OCI-LY3 (cell line): ENCODE results near the gene PAMR1.

Source experiments
- H2AFZ ChIP-seq: fragments of 200-600, 300-600 bp; shearing (Covaris generic); 2 replicates; pipeline ENCODE4 v1.6.0; 2014; ENCODE audit warnings: antibody characterized with exemption, low read depth, low read length
- H3K27ac ChIP-seq: fragments of 200-600, 300-600 bp; sonication (generic); 2 replicates; pipeline ENCODE4 v1.5.1; 2014; ENCODE audit warnings: mild to moderate bottlenecking, low read length, moderate library complexity, mixed read lengths
- H3K27me3 ChIP-seq: fragments of 200-600, 300-600 bp; sonication (generic); 2 replicates; pipeline ENCODE4 v1.6.1; 2014; ENCODE audit warnings: low read depth, low read length, mixed read lengths
- H3K36me3 ChIP-seq: fragments of 200-600, 300-600 bp; sonication (generic); replicated peaks from 2 replicates; pipeline ENCODE3; 2014; ENCODE audit warnings: low read depth, low read length, mixed read lengths
- H3K4me1 ChIP-seq: fragments of 300-600, 200-600 bp; sonication (generic); 2 replicates; pipeline ENCODE4 v1.6.1; 2014; ENCODE audit warnings: low read length, mixed read lengths
- H3K4me2 ChIP-seq: fragments of 200-600, 300-600 bp; sonication (generic); 2 replicates; pipeline ENCODE4 v1.6.1; 2014; ENCODE audit warnings: low read length, mixed read lengths
- H3K4me3 ChIP-seq: fragments of 300-600, 200-600 bp; sonication (generic); 2 replicates; pipeline ENCODE4 v1.5.1; 2014; ENCODE audit warnings: antibody characterized with exemption, mild to moderate bottlenecking, low read length, moderate library complexity
- H3K79me2 ChIP-seq: fragments of 300-600, 200-600 bp; shearing (Covaris generic); 2 replicates; pipeline ENCODE4 v1.6.1; 2014; ENCODE audit warnings: mild to moderate bottlenecking, low read length, mixed read lengths
- H3K9ac ChIP-seq: fragments of 300-600, 200-600 bp; shearing (Covaris generic); 2 replicates; pipeline ENCODE4 v1.6.0; 2014; ENCODE audit warnings: mild to moderate bottlenecking, low read length, moderate library complexity
- H3K9me3 ChIP-seq: fragments of 200-600, 300-600 bp; shearing (Covaris generic); 2 replicates; pipeline ENCODE4 v1.6.1; 2014; ENCODE audit warnings: low read length, mixed read lengths; ENCODE audit not compliant: insufficient read depth
- H4K20me1 ChIP-seq: fragments of 200-600, 300-600 bp; sonication (generic); 2 replicates; pipeline ENCODE4 v1.6.1; 2016; ENCODE audit warnings: low read length, mixed read lengths; ENCODE audit not compliant: insufficient read depth
- CTCF ChIP-seq: fragments of 200-600, 300-600 bp; sonication (generic); IDR thresholded peaks from 2 replicates; pipeline ENCODE4 v1.5.1; 2014; ENCODE audit warnings: antibody characterized with exemption, low read length, low read depth
- EZH2phosphoT487 ChIP-seq: fragments of 200-600 bp; shearing (Covaris generic); IDR thresholded peaks from 2 replicates; pipeline ENCODE4 v1.6.1; 2018; ENCODE audit warnings: antibody characterized with exemption, mixed run types, low read depth

The PAMR1 gene

GRCh38 chr11:35501776-35502175, 23.6 kb downstream of the PAMR1 start:
- Histone ChIP-seq H3K79me2 (no peaks in the 10 kb centered on the region), H3K9ac (no peak overlapping the region), H4K20me1 (no peaks in the 10 kb centered on the region), H3K36me3 (no peaks in the 10 kb centered on the region), H3K9me3 (0 out of 2 replicates have a peak, but pooled peaks cover 5% of the 10 kb centered on the region), H3K4me2 (no peak overlapping the region), H3K27ac (no peak overlapping the region), H2AFZ (no peak overlapping the region), H3K4me1 (no peaks in the 10 kb centered on the region), H3K4me3 (no peak overlapping the region), H3K27me3 (peaks cover 3% of the 10 kb centered on the region; the same call in 1 of the 2 replicates)
- TF ChIP-seq EZH2phosphoT487 (no peak), CTCF (no peak)

GRCh38 chr11:35500744-35501143, 24.7 kb downstream of the PAMR1 start:
- Histone ChIP-seq H3K27ac (no peak overlapping the region), H3K36me3 (no peaks in the 10 kb centered on the region), H3K4me2 (no peak overlapping the region), H3K4me1 (no peaks in the 10 kb centered on the region), H3K27me3 (peaks cover 3% of the 10 kb centered on the region; the same call in 1 of the 2 replicates), H3K9ac (no peak overlapping the region), H3K9me3 (0 out of 2 replicates have a peak, but pooled peaks cover 5% of the 10 kb centered on the region), H2AFZ (no peak overlapping the region), H4K20me1 (no peaks in the 10 kb centered on the region), H3K79me2 (no peaks in the 10 kb centered on the region), H3K4me3 (no peak overlapping the region)
- TF ChIP-seq CTCF = no peak
- TF ChIP-seq EZH2phosphoT487 = no peak

GRCh38 chr11:35496416-35496815, 29.0 kb downstream of the PAMR1 start:
- H2AFZ ChIP-seq = no peak overlapping the region
- no peak overlapping the region for H3K4me3 ChIP-seq
- no peaks in the 10 kb centered on the region for H3K36me3 ChIP-seq
- H3K27ac ChIP-seq = no peak overlapping the region
- no peaks in the 10 kb centered on the region for H3K4me1 ChIP-seq
- no peak for TF ChIP-seq CTCF
- no peak for TF ChIP-seq EZH2phosphoT487
- H3K27me3 ChIP-seq = peaks cover 9% of the 10 kb centered on the region
- H3K9me3 ChIP-seq = no peaks in the 10 kb centered on the region
- no peak overlapping the region for H3K4me2 ChIP-seq
- no peaks in the 10 kb centered on the region for H4K20me1 ChIP-seq
- no peaks in the 10 kb centered on the region for H3K79me2 ChIP-seq
- no peak overlapping the region for H3K9ac ChIP-seq

- no peak overlapping the region for H3K9ac ChIP-seq
- no peak overlapping the region for H3K4me3 ChIP-seq
- H3K9me3 ChIP-seq = no peaks in the 10 kb centered on the region
- no peak overlapping the region for H3K27ac ChIP-seq
- no peak overlapping the region for H3K4me2 ChIP-seq
- no peaks in the 10 kb centered on the region for H4K20me1 ChIP-seq
- no peaks in the 10 kb centered on the region for H3K4me1 ChIP-seq
- H3K27me3 ChIP-seq = peaks cover 20% of the 10 kb centered on the region
- no peak for TF ChIP-seq EZH2phosphoT487
- no peak for TF ChIP-seq CTCF
- no peaks in the 10 kb centered on the region for H3K79me2 ChIP-seq
- no peak overlapping the region for H2AFZ ChIP-seq
- H3K36me3 ChIP-seq = no peaks in the 10 kb centered on the region
These were observed 30.4 kb downstream of the PAMR1 start for GRCh38 chr11:35494957-35495490.
